GM21515 (cell line): ENCODE data around the gene TAS2R39.

Source experiments
- ATAC-seq: cut with Tn5 transposase; IDR thresholded peaks from one replicate; pipeline ENCODE4 v1.9.1; 2021; ENCODE audit not compliant: unreplicated experiment

Gene TAS2R39

DNA sequence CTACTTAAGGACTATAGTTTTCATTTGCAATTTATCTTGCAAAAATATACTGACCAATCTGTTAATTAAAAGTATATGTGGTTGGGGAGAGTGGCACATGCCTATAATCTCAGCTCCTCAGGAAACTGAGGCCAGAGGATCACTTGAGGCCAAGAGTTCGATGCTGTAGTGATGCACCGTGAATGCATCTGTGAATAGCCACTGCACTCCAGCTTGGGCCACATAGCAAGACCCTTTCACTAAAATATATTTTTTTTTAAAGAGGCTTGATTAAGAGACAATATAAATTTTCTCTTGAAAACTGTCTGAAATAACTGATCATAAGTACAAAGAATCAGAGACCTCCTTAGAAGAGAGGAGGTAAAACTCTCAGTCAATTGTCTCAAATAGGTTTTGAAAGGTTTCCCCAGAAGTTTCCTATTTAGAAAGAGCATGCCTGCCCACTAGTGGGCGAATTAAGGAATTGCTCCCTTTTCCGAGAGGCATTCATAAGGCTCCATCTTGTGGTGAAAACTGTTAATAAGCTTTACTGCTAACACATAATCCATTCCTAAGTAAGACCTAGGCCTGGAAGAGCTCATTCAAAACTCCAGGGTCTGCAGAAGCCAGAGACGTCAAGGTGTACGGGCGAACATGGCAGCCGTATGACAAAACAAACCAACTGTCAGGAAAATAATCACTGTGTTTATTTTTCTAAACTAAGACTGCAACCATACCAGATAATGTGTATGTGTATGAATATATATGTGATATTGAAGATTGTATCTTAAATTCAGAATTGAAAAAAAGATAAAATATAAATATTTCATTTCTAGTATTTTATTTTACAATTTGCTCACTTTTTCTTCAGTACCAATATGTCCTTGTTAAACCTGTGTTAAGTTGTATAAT, 31.8 kb downstream of the TAS2R39 start:
- ATAC-seq, result peak; percentile 96

DNA sequence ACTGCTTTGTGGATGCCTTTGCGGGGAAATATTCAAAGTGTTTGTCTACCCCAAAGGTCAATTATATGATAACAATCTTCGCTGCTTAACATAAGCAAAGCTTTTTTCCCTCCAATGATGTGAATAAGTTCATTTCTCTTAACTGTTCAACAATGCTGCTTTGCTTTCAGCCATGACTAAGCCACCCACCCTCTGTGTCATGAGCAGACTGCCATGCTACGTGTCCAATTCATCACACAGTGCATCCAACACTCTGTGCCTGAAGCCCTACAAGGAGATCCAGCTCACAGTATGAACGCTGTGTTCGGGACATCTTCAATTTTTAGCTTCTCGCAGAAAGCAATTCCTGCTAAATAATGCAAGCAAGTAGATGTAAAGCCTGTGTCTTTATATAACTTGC, 32.9 kb downstream of the TAS2R39 start:
- ATAC-seq, result no peak

DNA sequence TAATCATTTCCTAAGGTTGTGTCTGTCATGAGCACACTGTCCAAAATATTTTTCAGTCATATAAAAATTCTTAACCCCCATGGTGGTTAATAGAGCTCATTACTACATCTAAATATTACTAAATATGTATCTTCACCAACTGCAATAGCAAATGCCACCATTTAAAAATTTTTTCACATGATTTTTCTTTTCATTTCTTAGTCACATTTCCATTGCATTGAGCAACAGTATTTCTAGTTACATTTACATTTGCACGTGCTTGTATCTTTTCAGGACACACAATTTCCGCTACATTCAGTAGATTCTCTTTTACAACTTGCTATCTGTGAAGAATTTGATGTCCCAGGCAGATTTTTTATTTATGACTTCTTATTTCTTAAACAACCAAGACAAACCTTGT, 33.5 kb downstream of the TAS2R39 start:
- ATAC-seq, result no peak

DNA sequence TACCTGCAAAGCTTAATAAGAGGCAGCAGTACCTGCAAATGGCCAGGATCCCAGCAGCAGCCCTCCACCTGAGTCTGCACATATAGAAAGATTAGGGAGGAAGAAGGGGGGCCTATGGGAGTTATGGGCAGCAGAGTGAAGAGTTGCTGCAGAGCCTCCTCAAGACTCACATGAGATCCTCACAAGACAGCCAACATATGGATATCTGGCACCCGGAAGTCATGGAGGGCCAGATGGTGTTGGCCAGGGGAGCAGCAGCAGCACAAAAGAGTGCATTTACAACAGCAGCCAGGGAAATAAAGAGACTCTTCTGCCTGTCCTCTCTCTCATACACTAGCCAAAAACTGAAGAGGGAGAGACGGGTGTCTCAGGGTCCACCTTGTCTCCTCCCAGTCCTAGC, 34.6 kb downstream of the TAS2R39 start:
- no peak for ATAC-seq

DNA sequence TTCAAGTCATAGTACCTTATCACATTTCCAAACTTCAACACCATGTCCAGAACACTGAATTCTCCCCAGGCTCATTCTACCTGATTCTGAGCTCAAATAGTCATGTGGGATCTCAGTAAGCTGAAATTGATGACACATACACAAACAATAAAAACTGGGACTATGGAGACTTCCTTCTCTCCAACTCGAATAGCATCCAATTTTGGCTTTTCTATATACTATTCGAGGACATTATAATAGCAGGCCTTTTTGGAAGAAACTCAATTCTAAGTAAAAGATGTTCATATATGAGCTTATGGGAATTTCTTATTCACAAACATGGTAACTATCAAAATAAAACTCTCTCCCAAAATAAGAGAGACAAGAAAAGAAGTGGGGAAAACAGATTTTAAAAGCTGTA, 38.1 kb downstream of the TAS2R39 start:
- no peak for ATAC-seq

DNA sequence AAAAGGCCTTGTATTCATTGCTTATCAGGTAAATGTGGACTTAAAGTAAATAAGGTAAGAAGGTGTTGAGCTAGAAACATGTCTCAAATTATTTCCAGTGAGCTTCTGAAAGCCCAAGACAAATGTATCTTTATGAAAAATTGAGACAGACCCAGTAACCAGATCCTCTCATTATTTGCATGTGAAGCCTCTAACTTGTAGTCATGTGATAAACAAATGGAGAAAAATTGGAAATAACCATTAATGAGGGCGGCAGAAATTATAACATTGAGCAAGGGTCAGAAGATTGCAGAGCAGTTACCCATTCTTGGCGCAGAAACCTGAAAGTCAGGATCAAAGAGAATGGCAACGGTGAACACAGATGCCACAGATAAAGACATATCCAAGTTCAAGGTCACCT, 38.5 kb downstream of the TAS2R39 start, which contains the start of gene TAS2R40:
TAS2R40 (plus strand) TSS at position 301 of the 400 bp plus-strand sequence; CDS start at position 343, 42 bp downstream.
- no peak for ATAC-seq

DNA sequence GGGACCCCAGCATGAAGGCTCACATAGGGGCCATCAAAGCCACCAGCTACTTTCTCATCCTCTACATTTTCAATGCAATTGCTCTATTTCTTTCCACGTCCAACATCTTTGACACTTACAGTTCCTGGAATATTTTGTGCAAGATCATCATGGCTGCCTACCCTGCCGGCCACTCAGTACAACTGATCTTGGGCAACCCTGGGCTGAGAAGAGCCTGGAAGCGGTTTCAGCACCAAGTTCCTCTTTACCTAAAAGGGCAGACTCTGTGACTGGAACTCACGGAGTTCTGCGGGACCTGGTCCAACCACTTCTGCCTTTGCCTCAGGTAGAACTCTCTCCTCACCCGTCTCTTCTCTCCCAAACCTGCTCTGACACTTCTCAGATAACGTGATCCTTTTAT, 39.6 kb downstream of the TAS2R39 start:
- no peak for ATAC-seq

DNA sequence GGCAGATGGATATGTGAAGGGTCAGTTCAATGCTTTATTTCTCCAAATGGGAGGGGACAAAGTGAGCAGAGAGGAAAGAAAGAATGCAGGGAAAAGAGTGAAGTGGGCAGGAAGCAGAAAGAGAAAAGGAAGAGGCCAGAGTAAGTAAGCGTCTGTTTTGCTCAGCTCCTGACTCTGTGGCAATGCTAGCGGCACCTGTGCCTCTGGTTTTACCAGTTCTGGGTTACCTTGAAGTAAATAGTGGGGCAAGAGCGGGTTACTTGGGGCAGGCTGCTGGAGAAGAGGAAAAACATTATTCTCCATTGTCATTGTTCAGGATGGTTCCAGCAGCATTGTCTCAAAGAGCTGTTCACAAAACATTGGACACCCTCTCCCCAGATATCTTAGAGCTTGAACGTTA, 40.6 kb downstream of the TAS2R39 start:
- no peak for ATAC-seq

DNA sequence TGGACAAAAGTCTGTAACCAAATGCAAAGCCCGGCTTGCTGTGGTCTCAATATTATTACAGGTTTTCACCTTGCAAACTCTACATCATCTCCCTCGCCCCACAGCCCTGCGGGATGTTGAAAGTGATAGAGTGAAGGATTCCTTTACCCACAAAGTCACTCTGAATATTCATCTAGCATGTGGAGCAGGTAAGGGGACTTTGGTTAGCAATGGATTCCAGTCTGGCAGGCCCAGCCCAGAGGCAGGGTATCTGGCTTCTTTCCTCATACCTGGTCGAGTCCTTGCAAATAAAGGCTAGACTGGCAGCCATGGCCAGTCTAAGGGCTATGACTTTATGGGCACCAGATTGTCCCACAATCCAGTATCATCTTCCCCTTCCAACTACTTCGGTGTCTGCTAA, 41.8 kb downstream of the TAS2R39 start:
- ATAC-seq, result no peak

DNA sequence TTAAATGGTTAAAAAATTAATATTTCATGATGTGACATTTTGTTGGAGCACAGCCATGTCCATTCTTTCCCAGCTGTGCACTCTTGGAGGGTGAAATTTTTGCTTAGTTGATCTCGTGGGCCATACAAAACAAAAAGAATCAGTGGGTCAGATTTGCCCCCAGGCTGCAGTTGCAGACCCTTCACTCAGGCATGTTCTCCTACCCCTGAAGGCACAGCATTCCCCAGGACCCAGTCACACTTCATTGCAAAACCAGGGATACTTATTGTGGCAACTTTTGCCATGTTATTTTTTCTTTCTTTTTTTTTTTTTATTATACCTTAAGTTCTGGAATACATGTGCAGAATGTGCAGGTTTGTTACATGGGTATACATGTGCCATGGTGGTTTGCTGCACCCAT, 44.6 kb downstream of the TAS2R39 start:
- no peak for ATAC-seq

DNA sequence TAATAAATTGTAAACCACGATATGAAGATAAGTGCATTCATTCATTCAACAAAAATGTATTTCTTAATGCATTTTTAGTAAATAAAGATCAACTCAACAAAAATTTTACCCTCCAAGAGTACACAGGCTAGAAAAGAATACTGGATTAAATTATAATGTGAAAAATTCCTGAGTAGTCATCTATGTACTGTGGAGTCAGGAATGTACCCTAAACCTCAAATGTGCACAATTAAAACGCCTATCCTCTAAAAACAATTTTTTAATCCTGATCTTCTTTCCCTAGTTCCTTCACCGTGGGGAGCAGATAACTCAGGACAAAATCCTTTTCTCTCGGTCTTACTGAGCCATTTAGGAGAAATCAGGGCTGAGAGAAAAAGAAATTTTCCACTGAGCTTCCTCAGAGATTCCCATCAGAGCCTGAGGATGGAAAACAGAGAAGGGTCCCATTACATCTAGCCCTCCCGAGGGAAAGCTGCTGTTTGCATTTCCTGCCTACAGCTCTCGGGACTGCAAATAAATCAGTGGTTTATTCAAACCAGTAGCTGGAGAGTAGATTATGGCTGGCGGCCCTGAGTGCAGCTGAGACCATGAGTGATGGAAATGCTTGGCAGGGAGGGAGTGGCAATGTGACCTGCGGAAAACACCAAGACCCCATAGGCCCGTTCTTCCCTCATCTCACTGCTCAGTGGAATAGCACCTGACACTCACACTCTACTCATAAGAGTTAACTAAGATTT, 46.0 kb downstream of the TAS2R39 start:
- ATAC-seq, result no peak

DNA sequence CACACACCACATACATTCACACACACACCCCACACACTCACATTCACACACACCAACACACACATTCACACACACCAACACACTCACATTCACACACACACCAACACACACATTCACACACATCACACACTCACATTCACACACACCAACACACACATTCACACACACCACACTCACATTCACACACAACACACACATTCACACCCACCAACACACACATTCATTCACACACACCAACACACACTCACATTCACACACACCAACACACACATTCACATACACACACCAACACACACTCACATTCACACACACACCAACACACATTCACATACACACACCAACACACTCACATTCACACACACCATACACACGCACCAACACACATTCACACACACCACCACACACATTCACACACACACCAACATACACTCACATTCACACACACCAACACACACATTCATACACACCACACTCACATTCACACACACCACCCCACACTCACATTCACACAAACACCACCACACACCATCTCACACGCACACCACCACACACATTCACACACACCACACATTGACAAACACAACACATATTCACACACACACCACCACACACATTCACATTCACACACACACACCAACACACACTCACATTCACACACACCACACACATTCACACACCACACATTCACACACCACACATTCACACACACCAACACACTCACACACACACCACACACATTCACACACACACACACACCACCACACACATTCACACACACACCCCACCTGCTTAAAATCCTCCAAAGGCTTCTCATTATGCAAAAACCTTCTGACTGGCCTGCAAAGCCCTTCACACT, 47.6 kb downstream of the TAS2R39 start:
- ATAC-seq, result no peak
